ENCODE results near the gene MAGEB3.

DNA sequence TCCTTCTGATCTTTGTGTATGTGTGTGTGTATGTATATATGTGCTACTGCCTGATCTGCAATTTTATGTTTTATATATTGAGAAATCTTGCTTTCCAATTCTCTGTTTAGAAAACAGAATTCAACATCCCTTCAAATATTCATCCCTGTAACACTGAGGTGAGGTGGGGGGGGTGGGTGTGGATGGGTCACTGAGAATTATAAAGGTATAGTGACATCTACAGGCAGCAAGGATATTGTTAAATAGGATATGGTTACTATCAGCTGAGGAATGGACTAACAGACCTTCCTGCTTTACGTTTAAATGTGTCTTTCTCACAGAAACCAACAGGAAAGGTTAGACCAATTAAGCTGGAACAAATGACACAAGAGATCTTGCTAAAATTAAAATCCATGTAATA lies 34.1 kb upstream of the MAGEB3 start:
- TF ChIP-seq POLR2AphosphoS5 (IDR thresholded peaks at IDR 0.05) (no peak), POLR2A (IDR thresholded peaks at IDR 0.05) (no peak)
- TF ChIP-seq, protein P1, sequence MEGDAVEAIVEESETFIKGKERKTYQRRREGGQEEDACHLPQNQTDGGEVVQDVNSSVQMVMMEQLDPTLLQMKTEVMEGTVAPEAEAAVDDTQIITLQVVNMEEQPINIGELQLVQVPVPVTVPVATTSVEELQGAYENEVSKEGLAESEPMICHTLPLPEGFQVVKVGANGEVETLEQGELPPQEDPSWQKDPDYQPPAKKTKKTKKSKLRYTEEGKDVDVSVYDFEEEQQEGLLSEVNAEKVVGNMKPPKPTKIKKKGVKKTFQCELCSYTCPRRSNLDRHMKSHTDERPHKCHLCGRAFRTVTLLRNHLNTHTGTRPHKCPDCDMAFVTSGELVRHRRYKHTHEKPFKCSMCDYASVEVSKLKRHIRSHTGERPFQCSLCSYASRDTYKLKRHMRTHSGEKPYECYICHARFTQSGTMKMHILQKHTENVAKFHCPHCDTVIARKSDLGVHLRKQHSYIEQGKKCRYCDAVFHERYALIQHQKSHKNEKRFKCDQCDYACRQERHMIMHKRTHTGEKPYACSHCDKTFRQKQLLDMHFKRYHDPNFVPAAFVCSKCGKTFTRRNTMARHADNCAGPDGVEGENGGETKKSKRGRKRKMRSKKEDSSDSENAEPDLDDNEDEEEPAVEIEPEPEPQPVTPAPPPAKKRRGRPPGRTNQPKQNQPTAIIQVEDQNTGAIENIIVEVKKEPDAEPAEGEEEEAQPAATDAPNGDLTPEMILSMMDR (IDR thresholded peaks at IDR 0.05 in 8 of 11, conservative IDR thresholded peaks at IDR 0.05 in 3 of 11): no peak
